GM12864 (cell line): ENCODE results near the gene PANX1.
A peak's percentile ranks its signal among the peaks of the same experiment; 100 is the strongest.

Source experiments
- DNase-seq: peaks from one replicate; pipeline ENCODE4 v3.0.0-alpha.2; 2011; ENCODE audit warnings: low read depth
- H3K4me3 ChIP-seq: 2 replicates; pipeline ENCODE4 v1.5.1; 2011; ENCODE audit warnings: mild to moderate bottlenecking, low read depth, low read length, control low read depth
- CTCF ChIP-seq: IDR thresholded peaks from 2 replicates; pipeline ENCODE4 v1.5.1; 2011; ENCODE audit warnings: low read depth, mild to moderate bottlenecking, moderate library complexity, low read length, control low read depth, inconsistent platforms; ENCODE audit errors: missing control alignments

Gene PANX1

GRCh38 chr11:94128291-94128745 is 323 bp upstream of the PANX1 start:
- H3K4me3 ChIP-seq: peak overlapping the region; percentile 87
- TF ChIP-seq CTCF: no peak
- DNase-seq: no peak

GRCh38 chr11:94129512-94130297 is 1.1 kb downstream of the PANX1 start:
- peak overlapping the region; percentile 87 for H3K4me3 ChIP-seq
- no peak for TF ChIP-seq CTCF
- no peak for DNase-seq

- peak overlapping the region; percentile 87 for H3K4me3 ChIP-seq
- TF ChIP-seq CTCF: no peak
- no peak for DNase-seq
These were observed 1.8 kb downstream of the PANX1 start for GRCh38 chr11:94130298-94131046.

GRCh38 chr11:94131047-94131717 is 2.5 kb downstream of the PANX1 start:
- DNase-seq: no peak
- H3K4me3 ChIP-seq: no peak overlapping the region
- TF ChIP-seq CTCF: no peak

GRCh38 chr11:94131718-94132115 is 3.1 kb downstream of the PANX1 start:
- H3K4me3 ChIP-seq: no peak overlapping the region
- DNase-seq: no peak
- no peak for TF ChIP-seq CTCF

GRCh38 chr11:94132152-94132558 is 3.5 kb downstream of the PANX1 start:
- H3K4me3 ChIP-seq: no peak overlapping the region
- no peak for DNase-seq
- no peak for TF ChIP-seq CTCF
